ENCODE data around the gene KRT83. TPM values are rescaled to one million over a fixed set of nuclear protein-coding genes. Genes with fewer than 3 reads are reported as not detected.
A peak's percentile ranks its signal among the peaks of the same experiment; 100 is the strongest.

The KRT83 gene
- total RNA-seq, 4 donors from 2014 or later, result 0.22 to 0.46 (median 0.40) TPM; not detected in 1

DNA sequence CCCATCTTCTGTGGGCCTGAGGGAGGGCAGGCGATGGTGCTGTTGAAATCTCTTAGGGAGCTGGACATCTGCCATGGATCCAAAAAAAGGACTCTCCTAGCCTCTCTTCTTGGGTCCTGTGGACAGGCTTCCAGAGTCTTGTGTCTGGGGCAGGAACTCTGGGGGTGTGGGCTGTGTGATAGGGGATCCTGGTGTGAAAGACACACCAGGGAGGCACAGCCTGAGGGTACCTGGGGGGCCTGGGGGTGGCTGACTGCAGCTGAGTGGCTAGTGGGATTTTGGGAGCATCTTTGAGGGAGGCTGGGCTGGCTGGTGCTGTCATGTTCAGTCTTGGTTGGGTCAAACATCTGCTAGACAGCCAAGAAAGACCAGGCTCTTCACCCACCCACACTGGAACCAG lies 1.8 kb upstream of the KRT83 start:
- Histone ChIP-seq H3K36me3 (no peaks in the 10 kb centered on the region), H3K4me3 (replicated peaks in 1 of 3) (no peak overlapping the region), H3K27me3 (no peaks in the 10 kb centered on the region), H3K27ac (no peak overlapping the region), H3K4me1 (peaks cover 7 to 22% of the 10 kb centered on the region in 2 donors), H3K9me3 (no peaks in the 10 kb centered on the region)
- 73 to 80% methylated on average over 1 of the region's 1 CpG for WGBS, 2 donors
- intact Hi-C loops (cut with DNase I), result no loop called here
- TF ChIP-seq, protein P1, sequence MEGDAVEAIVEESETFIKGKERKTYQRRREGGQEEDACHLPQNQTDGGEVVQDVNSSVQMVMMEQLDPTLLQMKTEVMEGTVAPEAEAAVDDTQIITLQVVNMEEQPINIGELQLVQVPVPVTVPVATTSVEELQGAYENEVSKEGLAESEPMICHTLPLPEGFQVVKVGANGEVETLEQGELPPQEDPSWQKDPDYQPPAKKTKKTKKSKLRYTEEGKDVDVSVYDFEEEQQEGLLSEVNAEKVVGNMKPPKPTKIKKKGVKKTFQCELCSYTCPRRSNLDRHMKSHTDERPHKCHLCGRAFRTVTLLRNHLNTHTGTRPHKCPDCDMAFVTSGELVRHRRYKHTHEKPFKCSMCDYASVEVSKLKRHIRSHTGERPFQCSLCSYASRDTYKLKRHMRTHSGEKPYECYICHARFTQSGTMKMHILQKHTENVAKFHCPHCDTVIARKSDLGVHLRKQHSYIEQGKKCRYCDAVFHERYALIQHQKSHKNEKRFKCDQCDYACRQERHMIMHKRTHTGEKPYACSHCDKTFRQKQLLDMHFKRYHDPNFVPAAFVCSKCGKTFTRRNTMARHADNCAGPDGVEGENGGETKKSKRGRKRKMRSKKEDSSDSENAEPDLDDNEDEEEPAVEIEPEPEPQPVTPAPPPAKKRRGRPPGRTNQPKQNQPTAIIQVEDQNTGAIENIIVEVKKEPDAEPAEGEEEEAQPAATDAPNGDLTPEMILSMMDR (IDR thresholded peaks at IDR 0.05), result no peak
- no peak for TF ChIP-seq POLR2A (IDR thresholded peaks at IDR 0.05)
- DNase-seq, result no peak

DNA sequence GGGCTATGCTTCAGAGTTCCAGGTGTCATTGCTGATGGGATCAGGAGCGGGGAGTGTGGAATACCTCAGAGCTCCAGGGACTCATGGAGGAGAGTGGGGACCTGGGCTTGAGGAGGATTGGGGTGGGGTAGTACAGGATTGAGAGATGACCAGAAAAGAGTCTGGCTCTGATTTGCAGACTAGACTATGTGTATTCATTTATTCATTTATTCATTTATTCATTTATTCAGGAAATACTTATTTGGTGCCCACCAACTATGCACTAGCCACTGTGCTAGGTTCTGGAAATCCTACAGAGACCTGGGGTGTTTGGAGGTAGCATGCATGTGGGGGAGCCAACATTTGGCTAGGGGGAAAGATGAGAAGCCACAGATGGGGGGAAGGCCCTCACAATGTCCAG lies 871 bp upstream of the KRT83 start:
- TF ChIP-seq, protein P1 (IDR thresholded peaks at IDR 0.05), result no peak
- no peak for TF ChIP-seq POLR2A (IDR thresholded peaks at IDR 0.05)
- H3K27me3 ChIP-seq, result no peaks in the 10 kb centered on the region
- DNase-seq, result no peak
- H3K4me1 ChIP-seq, result peaks cover 7 to 12% of the 10 kb centered on the region in 2 donors
- H3K9me3 ChIP-seq, result no peaks in the 10 kb centered on the region
- intact Hi-C loops (cut with DNase I), result no loop called here
- no peaks in the 10 kb centered on the region for H3K36me3 ChIP-seq
- no peak overlapping the region for H3K4me3 ChIP-seq (replicated peaks in 1 of 3)
- no peak overlapping the region for H3K27ac ChIP-seq
- 94 to 97% methylated on average over 1 of the region's 1 CpG for WGBS, 2 donors

GRCh38 chr12:52321418-52321817 lies 220 bp upstream of the KRT83 start:
- Histone ChIP-seq H3K27me3 (no peaks in the 10 kb centered on the region), H3K9me3 (no peaks in the 10 kb centered on the region), H3K4me3 (replicated peaks in 1 of 3) (no peak overlapping the region), H3K36me3 (no peaks in the 10 kb centered on the region), H3K4me1 (peaks cover 7 to 12% of the 10 kb centered on the region in 2 donors), H3K27ac (peak overlapping the region in 1 of 3 donors; percentile 19)
- intact Hi-C loops (cut with DNase I), result no loop called here
- DNase-seq, result peak; percentile 87 to 94
- TF ChIP-seq POLR2A (IDR thresholded peaks at IDR 0.05), result no peak
- TF ChIP-seq, protein P1 (IDR thresholded peaks at IDR 0.05), result no peak
- WGBS, 2 donors, result 13 to 47% methylated on average over 3 of the region's 4 CpGs

GRCh38 chr12:52319097-52319496 lies 2.1 kb downstream of the KRT83 start:
- no peaks in the 10 kb centered on the region for H3K27me3 ChIP-seq
- H3K27ac ChIP-seq, result no peak overlapping the region
- no peaks in the 10 kb centered on the region for H3K36me3 ChIP-seq
- TF ChIP-seq POLR2A (IDR thresholded peaks at IDR 0.05), result no peak
- TF ChIP-seq, protein P1 (IDR thresholded peaks at IDR 0.05), result no peak
- DNase-seq, result no peak
- intact Hi-C loops (cut with DNase I), result no loop called here
- no peaks in the 10 kb centered on the region for H3K9me3 ChIP-seq
- H3K4me3 ChIP-seq (replicated peaks in 1 of 3), result no peak overlapping the region
- peaks cover 7 to 12% of the 10 kb centered on the region in 2 donors for H3K4me1 ChIP-seq
- 83 to 84% methylated on average over 11 of the region's 11 CpGs for WGBS, 2 donors

DNA sequence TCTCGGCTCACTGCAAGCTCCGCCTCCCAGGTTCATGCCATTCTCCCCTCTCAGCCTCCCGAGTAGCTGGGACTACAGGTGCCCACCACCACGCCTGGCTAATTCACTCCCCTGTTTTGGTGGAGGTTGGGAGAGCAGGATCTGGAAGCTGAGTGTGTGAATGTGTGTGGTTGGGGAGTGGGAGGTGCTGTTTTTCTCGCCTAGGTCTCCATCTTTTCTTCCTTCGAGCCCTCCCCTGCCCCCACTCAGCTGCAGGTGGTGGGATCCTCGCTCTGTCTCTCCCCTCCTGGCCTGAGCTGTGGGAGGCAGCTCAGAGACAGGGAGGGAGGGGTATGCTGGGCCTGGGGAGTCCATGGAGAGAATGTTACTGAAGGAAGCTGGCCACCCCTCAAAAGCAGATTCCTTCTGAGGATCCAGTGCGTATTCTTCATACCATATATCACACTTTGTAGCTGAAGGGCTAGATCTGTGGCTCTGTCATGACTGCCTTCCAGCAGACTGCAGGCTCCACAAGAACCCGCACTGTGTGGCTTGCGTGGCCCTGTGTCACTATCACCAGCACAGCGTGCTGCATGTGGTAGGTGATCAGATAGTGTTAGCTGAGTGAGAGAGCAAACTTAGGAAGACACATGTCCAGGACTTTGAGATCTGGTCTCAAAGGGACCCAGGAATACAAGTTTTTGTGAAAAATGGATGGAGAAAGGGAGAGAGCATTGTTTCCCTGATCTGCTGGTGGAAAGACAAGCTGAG lies 2.8 kb downstream of the KRT83 start:
- H3K27me3 ChIP-seq, result no peaks in the 10 kb centered on the region
- no peak for DNase-seq
- H3K4me3 ChIP-seq (replicated peaks in 1 of 3), result no peak overlapping the region
- no peak overlapping the region for H3K27ac ChIP-seq
- H3K4me1 ChIP-seq, result peaks cover 7 to 12% of the 10 kb centered on the region in 2 donors
- no peaks in the 10 kb centered on the region for H3K9me3 ChIP-seq
- TF ChIP-seq POLR2A (IDR thresholded peaks at IDR 0.05), result no peak
- TF ChIP-seq, protein P1 (IDR thresholded peaks at IDR 0.05), result no peak
- intact Hi-C loops (cut with DNase I), result no loop called here
- no peaks in the 10 kb centered on the region for H3K36me3 ChIP-seq
- whole genome bisulfite sequencing, 2 donors, result 85 to 86% methylated on average over 10 to 11 of the region's 11 CpGs

Measured in thyroid gland (tissue), 4 donors.